Globus pallidus (tissue), 1 donor: Measurements from ENCODE around the gene KIF6.

Source experiments
- DNase-seq: peaks from one replicate; pipeline ENCODE4 v3.0.0-alpha.2; 2015; ENCODE audit warnings: low spot score

Gene KIF6

DNA sequence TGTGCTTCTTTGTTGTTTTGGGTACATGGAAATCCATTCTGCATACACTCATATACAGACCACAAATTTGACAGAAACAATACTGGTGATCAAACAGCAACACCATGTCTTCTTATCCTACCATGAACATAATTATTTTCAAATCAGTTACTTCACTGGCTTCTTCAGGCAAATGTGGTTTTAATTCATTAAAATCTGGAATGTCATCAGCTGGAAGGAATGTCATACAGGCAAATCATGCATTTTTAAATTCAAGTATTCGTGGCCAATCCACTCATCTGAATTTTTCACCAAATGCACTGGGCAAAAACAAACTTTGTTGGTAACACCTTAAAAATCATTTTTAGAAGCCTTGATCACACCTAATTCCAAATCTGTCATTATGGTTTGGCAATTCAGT, 59.3 kb downstream of the KIF6 start:
- peak; percentile 38 for DNase-seq

DNA sequence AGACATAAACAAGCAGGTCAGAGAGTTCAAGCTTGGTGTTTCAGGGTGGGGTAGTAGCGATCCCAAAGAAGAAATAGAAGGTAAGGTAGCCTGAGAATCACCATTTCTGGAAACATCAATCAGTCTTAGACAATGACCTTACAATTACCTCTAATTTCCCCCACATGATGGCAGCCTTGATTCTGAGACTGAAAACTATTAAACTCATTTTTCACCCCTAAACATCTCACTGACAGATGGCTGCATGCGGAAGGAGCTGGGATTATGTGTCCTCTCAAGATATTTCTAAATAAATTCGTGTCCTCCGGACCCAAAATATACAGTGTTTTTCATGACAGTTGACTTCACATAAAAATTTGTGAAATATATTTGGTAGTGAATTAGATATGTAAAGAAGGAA, 61.0 kb downstream of the KIF6 start:
- DNase-seq: peak; percentile 89

DNA sequence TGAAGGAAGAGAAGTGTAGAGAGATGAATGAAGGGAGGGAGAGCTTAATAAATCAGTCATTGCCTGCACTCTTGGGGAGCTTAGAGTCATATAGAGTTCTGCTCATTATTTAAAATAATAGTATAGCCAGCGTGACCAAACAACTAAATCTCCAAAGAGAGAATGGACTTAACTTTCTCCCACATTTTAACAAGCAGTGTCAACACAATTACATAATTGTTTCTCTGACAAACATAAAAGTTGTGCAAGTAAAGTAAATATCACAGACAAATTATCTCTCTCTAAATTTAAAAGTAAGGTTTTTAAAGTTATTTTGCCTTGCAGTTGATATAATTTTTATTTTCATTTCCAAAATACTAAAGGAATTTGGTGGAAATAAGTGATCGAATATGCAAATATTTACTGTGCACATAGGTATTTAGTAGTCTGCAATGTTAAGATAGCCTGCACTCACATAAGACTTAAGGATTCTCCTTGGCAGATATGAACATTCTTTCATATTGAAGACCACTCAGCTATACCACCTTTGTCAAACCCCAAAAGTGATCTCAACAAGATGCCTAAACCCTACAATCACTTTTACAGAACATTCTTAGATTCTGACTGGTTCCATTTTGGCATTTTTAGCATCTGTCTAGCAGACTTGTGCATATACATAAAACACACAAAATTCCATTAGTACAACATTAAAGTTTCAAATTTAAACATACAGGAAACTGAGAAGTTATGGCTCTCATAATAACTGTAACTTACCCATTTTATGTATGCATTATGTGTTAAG, 67.7 kb downstream of the KIF6 start:
- no peak for DNase-seq

DNA sequence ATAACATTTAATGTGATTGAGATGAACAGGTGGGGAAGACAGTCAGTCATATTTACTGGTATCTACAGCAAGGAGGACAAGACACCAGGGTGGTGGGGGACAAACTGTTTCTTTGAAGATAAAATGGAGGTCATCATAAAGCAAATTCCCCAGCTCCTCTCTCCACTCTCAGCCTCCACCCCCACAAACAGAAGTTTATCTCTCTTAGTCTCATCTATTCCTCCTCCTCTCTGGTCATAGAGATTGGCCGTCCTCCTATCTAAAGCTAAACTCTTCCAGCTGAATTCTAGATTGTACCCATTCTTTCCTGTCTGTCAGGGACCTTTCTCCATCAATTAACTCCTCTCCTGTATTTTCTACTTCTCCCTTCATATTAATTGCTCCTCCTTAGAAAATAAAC, 71.1 kb downstream of the KIF6 start:
- no peak for DNase-seq

DNA sequence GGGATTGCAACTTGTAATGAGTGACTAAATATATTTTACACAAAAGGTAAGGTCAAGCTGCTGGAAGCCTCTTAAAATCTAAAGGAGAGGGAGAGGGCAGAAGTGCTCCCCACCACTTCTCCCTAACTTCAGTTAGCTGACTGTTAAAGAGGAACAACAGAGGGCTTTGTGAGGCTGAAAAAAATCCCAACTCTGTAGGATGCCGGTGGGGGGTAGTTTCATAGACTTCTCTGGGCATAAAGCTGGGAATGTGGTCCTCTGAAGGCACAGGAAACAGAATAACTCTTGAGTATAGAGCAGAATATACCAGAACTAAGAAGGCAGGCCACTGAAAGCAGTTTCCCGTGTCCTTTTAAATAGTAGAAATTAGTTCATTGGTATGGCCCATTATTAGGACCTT, 71.6 kb downstream of the KIF6 start:
- DNase-seq: peak; percentile 82

DNA sequence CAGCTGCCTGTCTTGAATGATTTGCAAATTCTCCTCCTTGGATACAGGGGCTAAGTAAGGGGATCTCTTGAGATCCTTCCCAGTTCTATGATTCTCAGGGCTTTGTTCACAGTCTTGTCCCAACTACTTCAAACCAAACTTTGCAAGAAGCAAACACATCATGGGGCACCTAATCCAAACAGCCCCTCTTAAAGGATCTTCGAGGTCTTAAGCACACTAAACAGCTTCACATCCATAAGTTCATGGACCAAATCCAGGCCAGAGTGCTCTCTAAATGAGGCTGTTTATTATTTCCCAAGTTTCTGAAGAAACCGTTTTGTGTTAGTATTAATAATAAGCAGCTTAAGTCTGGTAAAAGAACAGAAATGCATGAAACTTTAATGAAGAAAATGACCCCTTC, 75.2 kb downstream of the KIF6 start:
- DNase-seq: no peak

DNA sequence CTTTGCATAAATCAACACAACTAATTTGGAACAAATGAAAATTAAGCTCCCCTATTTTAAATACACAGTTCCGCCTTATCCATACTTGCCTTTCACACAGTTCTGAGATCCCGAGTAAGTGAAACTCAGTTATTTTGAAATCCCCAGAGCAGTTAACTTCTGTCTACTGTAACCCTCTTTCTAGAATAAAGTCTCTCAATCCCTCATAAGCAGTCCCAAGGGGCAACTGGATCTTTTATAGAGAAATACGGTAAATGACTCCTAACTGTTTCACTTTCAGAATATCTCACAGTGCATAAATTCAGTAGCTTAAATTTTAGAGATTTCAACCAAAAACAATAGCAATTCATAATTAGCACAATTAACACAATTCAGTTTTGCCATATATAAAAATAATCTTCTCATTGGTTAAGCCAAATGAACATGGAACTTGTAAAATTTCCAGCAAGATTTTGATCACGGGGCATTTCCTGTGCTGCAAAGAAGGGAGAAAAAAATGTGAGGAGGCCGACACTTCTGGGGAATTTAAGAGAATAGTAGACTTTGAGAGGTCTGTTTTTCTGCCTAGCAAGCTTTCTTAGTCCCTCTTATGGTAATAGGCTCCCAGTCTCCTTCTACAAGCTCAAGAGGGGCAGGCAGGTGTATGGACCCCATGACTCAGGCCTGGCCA, 78.3 kb downstream of the KIF6 start:
- DNase-seq: no peak

DNA sequence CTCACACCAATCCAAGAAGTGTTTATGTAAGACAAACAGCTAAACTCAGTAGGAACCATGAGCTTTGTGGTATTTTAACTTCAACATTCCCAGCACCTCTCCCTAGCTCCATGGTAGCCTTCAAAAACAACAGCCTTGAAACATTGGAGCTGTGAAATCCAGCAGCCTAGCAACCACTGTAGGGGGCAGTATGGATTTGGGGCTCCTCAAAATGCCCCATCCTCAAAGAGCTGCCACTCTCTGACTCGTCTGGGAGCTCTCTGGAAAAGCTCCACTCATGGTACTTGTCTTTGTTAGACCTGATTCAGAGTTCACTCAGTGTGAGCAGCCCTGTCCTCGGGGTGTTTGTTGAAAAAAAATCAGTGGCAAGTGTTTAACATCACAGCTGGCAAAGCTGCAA, 82.9 kb downstream of the KIF6 start:
- DNase-seq: peak; percentile 29

DNA sequence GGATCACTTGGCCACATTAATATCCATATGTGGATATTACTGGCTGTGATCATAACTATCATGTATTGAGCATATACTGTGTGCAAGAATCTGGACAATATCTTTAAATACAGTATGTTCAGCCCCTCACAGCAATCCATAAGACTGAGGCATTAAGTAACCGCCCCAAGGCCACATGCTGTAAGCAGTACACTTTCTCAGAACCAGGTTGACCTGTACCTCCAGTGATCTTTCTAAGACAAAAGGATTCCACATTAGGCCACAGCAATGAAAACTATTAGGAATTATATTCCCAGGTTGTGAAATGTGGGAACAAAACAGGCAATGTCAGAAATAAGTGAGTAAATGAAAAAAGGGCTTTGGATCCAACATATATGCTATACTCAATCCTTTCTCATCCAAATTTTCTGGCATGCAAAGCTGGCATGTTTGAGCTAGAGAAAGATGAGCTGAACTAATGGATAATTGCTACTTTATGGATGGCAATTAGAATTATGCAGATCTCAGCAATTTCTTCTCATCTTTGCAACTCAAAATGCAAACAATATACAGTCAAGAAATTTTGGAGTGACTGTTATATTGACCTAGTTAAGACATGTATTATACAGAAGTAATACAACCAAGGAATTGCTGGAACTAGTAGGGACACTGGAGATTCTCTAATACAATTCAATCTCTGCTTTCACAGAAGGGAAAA, 86.9 kb downstream of the KIF6 start:
- no peak for DNase-seq

DNA sequence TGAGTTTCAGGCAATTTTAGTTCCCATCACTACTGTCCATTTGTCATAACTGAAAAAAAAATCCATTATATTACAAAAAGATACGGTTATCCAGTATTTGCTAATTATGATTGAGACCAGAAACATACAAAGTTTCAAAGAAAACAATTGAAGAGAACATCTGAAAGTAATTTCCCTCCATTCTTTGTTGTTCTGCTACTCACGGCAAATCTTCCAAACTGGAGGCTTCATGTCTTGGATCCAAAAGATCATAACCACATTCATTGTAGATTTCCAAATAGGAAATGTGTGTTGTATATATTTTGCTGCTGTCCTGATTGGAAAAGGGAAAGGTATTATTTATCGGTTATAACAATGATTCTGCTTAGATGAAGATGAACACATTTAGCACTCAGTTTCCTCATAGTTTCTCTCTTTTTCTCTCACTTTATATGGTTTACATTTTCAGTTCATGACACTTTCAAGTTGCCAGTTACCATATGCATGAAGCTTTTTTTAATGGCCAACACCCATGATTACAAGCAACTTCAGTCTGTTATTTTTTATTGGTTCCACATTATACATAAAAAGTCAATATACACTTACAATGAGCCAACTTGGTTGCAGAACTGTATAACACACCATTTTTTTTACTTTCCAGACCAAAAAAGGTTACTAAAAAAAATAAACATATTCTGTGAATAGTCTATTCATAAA, 90.4 kb downstream of the KIF6 start:
- DNase-seq: no peak

DNA sequence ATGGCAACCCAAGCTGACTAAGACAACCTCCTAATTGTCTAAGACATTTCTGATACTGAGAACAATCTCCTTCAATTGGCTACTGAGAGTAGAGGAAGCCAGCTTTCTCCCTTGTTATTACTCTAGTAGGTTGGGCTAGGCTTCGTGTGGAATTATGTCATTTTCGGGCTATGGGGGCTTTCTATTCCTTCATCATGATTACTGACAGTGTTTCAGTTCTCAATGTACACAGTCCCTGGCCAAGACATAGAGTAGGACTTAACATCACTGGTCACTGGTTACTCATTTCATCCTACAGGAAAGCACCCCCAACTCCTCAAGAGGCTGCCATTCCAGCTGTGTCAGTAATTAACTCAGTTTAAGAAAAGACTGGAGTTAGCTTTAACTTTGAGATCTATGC, 100.0 kb downstream of the KIF6 start:
- no peak for DNase-seq

DNA sequence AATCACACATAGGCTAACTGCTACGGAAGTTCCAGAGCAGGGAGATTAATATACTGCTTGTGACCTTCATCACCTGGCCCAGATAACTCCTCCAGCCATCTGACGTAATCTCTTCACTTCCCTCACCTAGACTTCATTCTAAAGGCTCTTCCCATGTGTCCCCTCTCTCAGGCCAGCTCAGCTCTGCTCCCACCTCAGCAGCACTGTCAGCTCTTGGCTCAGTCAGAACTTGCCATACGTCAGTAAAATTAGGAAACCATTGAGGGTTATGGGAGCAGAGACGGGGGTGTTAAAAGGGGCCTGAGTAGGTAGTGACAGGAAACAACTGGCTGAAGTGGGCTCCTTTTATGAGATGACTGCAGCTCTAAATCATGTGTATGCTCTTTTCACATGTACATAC, 101.5 kb downstream of the KIF6 start:
- DNase-seq: no peak

DNA sequence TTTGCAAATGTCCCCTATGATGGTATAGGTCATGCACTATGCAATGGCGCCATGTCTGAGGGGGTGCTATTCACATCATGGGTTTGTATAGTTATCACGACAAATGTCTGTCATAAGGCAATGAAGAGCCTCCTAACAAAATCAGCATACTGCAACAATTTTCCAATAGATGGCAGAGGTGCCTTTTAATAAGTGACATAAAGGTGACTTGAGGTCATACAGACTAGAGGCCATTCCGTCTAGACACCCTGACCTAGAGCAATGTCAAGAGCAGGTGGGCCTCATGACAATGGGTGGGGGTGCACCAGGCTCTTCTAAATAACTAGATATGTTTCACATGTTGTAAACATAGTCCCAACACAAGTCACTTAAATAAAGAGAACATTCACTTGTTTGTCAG, 107.7 kb downstream of the KIF6 start:
- DNase-seq: peak; percentile 16

DNA sequence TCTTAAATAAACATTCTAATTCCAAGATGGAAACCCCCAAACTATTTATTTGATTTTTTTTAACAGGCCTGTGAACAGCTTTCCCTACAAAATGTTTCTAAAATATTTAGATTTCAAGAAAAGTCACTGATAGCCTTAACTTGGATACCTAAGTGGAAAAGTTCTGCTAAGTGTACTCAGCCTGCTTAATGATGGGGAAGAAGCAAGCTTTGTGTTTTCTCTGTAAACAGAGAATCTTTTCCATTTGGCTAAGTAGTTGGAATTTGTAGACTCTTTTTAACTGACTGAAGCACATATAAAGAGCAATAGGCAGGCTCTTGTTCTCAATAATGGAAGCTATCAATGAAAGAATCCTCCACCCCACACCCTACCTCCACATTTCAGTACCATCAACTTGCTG, 108.2 kb downstream of the KIF6 start:
- DNase-seq: no peak

DNA sequence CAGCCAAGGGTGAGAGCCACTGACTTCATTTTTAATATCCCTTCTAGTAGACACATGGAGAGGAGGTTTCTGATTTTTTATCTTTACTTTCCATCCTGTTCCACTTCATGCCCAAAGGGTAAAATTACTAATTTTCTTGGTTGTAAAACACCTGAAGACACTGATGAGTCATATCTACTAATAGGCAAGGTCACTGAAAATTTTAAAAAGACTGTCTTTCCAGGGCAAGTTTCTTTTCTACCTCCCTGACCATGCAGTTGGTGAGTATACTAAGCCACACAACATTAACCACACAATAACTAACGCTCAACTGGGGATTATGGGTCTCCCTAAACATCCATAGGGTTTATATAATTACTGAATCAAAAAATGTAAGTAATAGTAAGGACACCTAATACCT, 109.6 kb downstream of the KIF6 start:
- no peak for DNase-seq

DNA sequence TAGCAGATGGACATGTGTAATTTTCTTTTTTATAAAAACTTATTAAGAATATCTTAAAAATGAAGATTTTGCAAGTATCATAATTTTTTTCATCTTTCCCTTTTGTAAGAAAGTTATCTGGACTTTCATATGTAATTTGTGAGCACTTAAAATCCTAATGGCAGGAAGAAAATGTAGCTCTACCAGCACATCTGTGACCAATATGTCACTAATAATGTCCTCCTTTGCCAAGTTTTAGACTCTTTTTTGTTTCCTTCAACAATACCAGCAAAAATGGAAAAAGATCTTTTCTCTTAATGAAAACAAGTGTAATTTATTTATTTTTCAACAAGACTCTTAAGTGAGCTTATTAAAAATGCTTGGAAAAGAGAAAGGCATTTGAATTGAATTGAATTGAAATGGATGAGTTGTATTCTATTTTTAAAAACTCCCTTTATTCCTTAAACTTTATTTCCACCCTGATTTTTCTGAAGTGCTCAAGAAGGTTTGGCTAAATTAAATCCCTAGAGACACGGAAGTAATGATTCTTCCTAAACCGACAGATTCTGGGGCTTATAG, 110.7 kb downstream of the KIF6 start:
- no peak for DNase-seq

DNA sequence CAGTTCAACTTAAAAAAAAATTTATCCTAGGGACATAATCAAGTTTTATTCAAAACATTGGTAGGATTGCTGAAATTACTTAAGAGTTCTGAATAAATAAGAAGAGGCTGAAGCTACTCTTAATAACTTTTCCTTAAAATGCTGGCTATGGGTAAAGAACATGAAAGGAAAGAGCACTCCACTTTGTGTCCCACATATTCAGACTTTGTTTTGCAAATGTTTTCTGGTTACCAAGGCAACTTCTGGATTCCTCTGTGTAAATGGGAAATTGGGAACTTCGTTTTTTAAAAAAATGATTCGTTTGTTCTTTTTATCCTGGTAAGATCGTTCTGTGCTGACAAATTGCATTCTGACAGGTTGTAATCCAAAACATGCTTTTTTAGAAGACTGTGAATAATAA, 115.0 kb downstream of the KIF6 start:
- DNase-seq: no peak

DNA sequence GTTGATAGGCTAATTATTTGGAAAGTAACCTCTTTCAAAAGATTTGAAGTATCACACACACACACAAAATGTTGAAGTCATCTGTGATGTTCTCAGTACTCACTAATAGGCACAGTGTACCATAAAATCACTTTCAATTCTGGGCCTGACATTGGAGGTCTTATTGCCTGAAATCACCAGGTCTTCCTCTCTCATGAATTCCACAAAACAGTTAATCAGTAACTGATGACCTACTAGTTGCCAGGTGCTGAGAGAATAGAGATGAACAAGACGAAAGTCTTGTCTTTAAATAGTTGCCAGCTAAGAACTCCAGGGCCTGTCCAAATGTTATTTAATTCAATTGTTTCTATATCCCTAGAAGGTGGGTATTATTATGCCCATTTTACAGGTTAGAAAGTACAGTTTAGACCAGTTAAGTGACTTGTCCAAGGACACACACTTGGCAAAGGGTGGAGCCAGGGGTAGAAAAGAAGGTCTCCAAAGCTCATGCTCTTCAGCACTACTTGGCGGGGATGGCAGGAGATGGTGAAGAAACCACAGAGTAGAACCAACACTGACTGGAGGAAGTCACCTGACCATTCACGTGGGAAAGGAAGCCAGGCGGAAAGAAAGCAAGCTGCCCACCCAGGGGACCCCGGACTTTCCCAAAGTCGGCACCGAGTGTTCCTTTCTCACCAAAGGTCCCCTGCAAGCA, 116.4 kb downstream of the KIF6 start:
- no peak for DNase-seq

DNA sequence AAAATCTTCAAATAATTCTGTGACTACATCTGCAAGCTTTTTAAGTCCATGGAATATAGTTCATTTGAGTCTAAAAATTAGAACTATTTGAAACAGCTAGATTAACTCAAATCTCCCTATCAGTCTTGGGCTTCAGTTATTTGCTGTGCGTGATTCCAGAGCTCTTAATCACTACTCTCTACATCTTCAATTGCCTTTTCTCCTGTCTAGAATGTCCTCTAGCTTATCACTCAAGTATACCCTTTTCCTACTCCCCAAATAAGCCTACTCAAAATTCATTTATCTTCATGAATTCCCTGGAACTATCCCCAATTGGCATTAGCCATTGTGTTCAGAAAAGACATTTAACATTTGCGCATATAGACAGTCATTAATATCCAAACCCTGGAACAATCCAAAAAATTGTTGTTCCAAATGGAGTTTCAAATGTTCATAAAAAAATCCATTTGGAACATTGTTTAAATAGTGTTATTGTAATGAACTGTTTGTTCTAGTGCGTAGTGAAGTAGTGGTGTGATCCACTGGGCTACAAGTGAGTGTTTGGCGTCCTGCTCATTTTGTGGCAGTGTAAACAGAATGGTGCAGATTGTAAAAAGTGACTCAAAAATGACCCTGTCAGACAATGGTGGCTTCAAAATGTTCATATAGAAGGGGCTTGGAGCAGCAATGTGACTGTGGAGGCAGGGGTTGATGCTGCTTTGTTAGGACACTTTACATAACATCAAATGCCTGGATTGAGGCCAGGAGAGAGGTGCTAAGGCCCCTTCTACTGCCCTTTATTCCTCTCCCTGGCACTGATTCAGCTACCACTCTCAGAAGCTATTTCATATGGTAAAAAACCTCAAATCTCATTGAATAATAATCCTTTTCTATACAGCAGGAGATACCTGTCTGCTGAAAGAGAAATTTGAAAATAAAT, 122.3 kb downstream of the KIF6 start:
- no peak for DNase-seq

DNA sequence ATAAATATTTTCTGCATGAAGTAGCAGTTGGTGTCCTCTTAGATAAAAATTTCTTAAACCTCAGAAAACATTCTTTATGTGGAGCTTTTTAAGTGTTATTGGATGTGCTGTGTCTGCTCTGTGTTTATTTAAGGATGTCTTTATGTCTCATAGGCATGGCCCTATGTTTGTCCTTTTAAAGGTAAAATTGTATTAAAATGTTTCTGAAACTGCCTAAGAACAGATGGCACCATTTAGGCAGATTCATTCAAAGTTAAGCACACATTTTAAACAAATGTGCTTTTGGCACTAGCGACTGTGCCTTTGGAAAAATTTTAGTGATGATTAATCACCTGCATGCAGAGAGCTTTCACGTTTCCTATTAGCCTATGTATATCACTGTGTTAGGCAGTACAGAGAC, 125.2 kb downstream of the KIF6 start:
- DNase-seq: no peak

DNA sequence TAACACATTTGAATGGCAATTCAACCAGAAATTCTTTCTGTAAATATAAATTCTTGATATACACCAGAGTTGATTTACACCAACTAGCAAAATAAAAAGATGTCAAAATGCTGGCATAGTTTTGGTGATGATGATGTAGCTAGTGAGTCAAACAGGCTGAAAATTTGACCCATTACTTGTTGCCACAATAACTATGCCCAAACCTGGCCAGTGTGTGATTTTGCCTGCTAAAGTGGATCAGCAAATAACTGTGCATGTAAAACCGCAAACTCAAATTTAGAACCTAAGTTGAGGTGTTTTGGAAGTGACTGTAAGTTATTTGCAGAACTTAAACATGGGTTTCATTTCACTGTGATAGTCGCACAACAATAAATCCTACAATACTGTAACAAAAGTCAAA, 125.9 kb downstream of the KIF6 start:
- DNase-seq: no peak
